Measurements from ENCODE around the gene DOK4.

The DOK4 gene

GRCh38 chr16:57518520-57518919, 32.2 kb upstream of the DOK4 start:
- Histone ChIP-seq H3K9me3 (ENCODE audit: control insufficient read depth in 2 of 2, low read length in 2 of 2) (no peaks in the 10 kb centered on the region), H3K4me1 (ENCODE audit: control insufficient read depth, insufficient read depth, low read length) (no peaks in the 10 kb centered on the region), H3K4me3 (ENCODE audit: low read length in 2 of 2) (no peak overlapping the region), H3K36me3 (ENCODE audit: control insufficient read depth in 2 of 2, insufficient read depth in 2 of 2, low read length in 2 of 2) (peaks cover 11 to 39% of the 10 kb centered on the region in 2 donors), H3K27me3 (ENCODE audit: control insufficient read depth in 1 of 2, insufficient read depth in 2 of 2, low read length in 2 of 2) (no peaks in the 10 kb centered on the region), H3K9ac (ENCODE audit: low read length in 2 of 2) (no peak overlapping the region), H3K27ac (ENCODE audit: low read length) (no peak overlapping the region)

DNA sequence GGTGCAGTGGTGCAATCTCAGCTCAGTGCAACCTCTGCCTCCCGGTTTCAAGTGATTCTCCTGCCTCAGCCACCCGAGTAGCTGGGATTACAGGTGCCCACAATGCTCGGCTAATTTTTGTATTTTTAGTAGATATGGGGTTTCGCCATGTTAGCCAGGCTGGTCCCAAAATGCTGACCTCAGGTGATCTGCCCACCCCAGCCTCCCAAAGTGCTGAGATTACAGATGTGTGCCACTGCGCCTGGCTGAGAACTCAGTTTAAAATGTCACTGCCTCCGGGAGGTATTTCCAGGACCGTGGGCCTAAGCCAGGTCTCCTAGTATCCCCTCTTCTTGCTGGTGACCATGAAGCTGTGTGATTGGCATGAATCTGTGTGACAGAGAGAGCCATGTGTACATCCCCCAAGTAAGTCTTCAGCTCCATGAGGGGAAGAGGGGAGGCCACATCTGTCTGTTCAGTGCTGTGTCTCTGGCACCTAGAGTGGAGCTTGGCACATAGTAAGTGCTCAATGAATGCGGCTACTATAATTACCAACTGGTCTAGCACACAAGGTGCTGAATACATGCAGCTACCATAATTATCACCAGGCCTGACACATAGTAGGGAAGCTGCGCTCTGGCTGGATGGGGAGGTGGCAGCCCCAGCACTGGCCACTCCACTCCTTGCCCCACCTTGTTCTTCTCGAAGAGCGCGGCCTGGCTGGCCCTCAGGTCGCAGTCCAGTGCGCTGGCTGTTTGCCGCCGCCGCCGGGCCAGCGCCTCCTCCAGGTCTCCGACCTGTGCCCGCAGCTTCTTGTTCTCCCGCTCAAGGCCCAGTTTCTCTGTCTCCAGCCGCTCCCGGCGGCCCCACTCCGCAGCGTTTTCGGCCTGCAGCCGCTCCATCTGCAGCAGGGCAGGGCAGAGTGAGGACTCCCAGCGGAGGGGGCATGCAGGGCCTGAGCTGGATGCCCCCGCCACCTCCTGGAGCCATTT, 31.4 kb upstream of the DOK4 start:
- no peaks in the 10 kb centered on the region for H3K9me3 ChIP-seq (ENCODE audit: control insufficient read depth in 2 of 2, low read length in 2 of 2)
- H3K4me3 ChIP-seq (ENCODE audit: low read length in 2 of 2): no peak overlapping the region
- H3K27ac ChIP-seq (ENCODE audit: low read length): no peak overlapping the region
- no peak overlapping the region for H3K9ac ChIP-seq (ENCODE audit: low read length in 2 of 2)
- H3K4me1 ChIP-seq (ENCODE audit: control insufficient read depth, insufficient read depth, low read length): no peaks in the 10 kb centered on the region
- no peaks in the 10 kb centered on the region for H3K27me3 ChIP-seq (ENCODE audit: control insufficient read depth in 1 of 2, insufficient read depth in 2 of 2, low read length in 2 of 2)
- H3K36me3 ChIP-seq (ENCODE audit: control insufficient read depth in 2 of 2, insufficient read depth in 2 of 2, low read length in 2 of 2): peaks cover 12 to 41% of the 10 kb centered on the region in 2 donors

DNA sequence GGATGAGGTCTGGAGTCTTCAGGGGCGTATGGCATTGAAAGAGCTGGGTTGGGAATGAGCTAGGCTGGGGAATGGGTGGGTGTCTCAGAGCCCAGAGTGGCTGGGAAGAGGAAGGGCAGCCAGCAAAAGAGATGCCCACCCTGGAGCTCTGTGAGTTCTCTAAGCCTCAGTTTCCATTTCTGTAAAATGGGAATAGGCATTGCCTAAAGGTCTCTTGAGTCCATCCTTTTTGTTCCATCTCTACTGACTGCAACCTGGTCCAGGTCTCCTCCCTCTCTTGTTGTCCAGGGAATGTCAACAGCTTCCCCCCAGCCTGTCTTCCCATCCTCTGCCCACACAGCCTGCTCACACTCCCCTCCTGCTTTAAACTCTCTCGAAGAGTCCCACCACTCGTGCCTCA, 30.5 kb upstream of the DOK4 start:
- Histone ChIP-seq H3K9ac (ENCODE audit: low read length in 2 of 2) (no peak overlapping the region), H3K36me3 (ENCODE audit: control insufficient read depth in 2 of 2, insufficient read depth in 2 of 2, low read length in 2 of 2) (peaks cover 12 to 41% of the 10 kb centered on the region in 2 donors), H3K4me1 (ENCODE audit: control insufficient read depth, insufficient read depth, low read length) (no peaks in the 10 kb centered on the region), H3K9me3 (ENCODE audit: control insufficient read depth in 2 of 2, low read length in 2 of 2) (no peaks in the 10 kb centered on the region), H3K4me3 (ENCODE audit: low read length in 2 of 2) (no peak overlapping the region), H3K27me3 (ENCODE audit: control insufficient read depth in 1 of 2, insufficient read depth in 2 of 2, low read length in 2 of 2) (no peaks in the 10 kb centered on the region), H3K27ac (ENCODE audit: low read length) (no peak overlapping the region)

- no peaks in the 10 kb centered on the region for H3K9me3 ChIP-seq (ENCODE audit: control insufficient read depth in 2 of 2, low read length in 2 of 2)
- no peaks in the 10 kb centered on the region for H3K4me1 ChIP-seq (ENCODE audit: control insufficient read depth, insufficient read depth, low read length)
- no peak overlapping the region for H3K27ac ChIP-seq (ENCODE audit: low read length)
- no peaks in the 10 kb centered on the region for H3K27me3 ChIP-seq (ENCODE audit: control insufficient read depth in 1 of 2, insufficient read depth in 2 of 2, low read length in 2 of 2)
- H3K36me3 ChIP-seq (ENCODE audit: control insufficient read depth in 2 of 2, insufficient read depth in 2 of 2, low read length in 2 of 2): peaks cover 12 to 41% of the 10 kb centered on the region in 2 donors
- no peak overlapping the region for H3K4me3 ChIP-seq (ENCODE audit: low read length in 2 of 2)
- no peak overlapping the region for H3K9ac ChIP-seq (ENCODE audit: low read length in 2 of 2)
These were observed 30.0 kb upstream of the DOK4 start for GRCh38 chr16:57516176-57516725.

- Histone ChIP-seq H3K4me1 (ENCODE audit: control insufficient read depth, insufficient read depth, low read length) (peaks cover 8% of the 10 kb centered on the region), H3K27ac (ENCODE audit: low read length) (no peak overlapping the region), H3K9ac (ENCODE audit: low read length in 2 of 2) (no peak overlapping the region), H3K27me3 (ENCODE audit: control insufficient read depth in 1 of 2, insufficient read depth in 2 of 2, low read length in 2 of 2) (no peaks in the 10 kb centered on the region), H3K36me3 (ENCODE audit: control insufficient read depth in 2 of 2, insufficient read depth in 2 of 2, low read length in 2 of 2) (peaks cover 12 to 37% of the 10 kb centered on the region in 2 donors), H3K4me3 (ENCODE audit: low read length in 2 of 2) (no peak overlapping the region), H3K9me3 (ENCODE audit: control insufficient read depth in 2 of 2, low read length in 2 of 2) (no peaks in the 10 kb centered on the region)
These were observed 28.7 kb upstream of the DOK4 start for GRCh38 chr16:57514791-57515600.

DNA sequence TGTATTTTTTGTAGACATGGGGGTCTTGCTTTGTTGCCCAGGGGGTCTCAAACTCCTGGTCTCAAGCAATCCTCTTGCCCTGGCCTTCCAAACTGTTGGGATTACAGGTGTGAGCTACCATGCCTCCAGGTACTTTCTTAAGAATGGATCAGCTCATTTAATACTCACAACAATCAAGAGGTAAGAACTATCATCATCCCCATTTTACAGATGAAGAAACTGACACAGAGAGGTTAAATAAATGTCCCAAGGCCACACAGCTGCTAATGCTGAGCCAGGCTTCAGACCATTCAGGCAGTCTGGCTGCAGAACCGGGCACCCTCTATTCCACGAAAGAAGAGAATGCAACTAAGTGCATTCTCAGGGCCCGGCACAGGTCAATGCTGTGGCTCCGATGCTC, 28.1 kb upstream of the DOK4 start:
- no peak overlapping the region for H3K27ac ChIP-seq (ENCODE audit: low read length)
- no peak overlapping the region for H3K9ac ChIP-seq (ENCODE audit: low read length in 2 of 2)

DNA sequence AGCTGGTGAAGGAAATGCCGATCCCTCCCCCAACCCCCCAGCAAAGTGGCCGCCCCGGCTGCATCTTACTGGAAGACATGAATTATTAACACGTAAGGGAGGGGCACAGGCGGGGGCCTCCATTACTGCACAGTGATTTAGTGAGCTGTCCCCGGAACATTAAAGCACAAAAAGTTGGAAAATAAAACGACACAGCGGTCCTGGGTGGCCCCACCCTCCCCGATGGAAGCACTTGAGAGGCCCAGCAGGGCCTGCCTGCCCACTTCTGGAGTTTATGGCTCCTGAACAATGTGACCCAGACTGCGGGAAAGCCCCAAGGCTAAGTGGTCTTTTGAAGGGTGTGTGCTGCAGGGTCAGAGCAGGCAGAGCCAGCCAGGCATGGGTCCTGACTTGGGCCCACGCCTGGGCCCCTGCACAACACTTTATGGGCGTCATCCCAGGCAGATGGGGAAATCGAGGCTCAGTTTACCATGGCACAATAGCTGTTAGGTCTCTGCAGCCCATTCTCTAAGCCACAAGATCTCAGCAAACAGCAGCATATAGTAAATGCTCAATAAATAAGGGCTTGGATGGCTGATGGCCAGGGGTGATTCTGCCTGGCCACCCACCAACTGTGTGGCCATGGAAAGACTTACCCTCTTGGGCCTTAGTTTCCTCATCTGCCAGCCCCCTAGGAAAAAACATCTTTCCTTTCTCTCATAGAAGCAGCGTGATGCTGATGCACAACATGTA, 27.2 kb upstream of the DOK4 start:
- H3K9ac ChIP-seq (ENCODE audit: low read length in 2 of 2): no peak overlapping the region
- H3K9me3 ChIP-seq (ENCODE audit: control insufficient read depth in 2 of 2, low read length in 2 of 2): no peaks in the 10 kb centered on the region
- H3K36me3 ChIP-seq (ENCODE audit: control insufficient read depth in 2 of 2, insufficient read depth in 2 of 2, low read length in 2 of 2): peaks cover 6 to 33% of the 10 kb centered on the region in 2 donors
- no peak overlapping the region for H3K27ac ChIP-seq (ENCODE audit: low read length)
- H3K4me1 ChIP-seq (ENCODE audit: control insufficient read depth, insufficient read depth, low read length): peaks cover 11% of the 10 kb centered on the region
- no peaks in the 10 kb centered on the region for H3K27me3 ChIP-seq (ENCODE audit: control insufficient read depth in 1 of 2, insufficient read depth in 2 of 2, low read length in 2 of 2)
- H3K4me3 ChIP-seq (ENCODE audit: low read length in 2 of 2): no peak overlapping the region

More for the DNA sequence above, 28.1 kb upstream of the DOK4 start:
- no peaks in the 10 kb centered on the region for H3K9me3 ChIP-seq (ENCODE audit: control insufficient read depth in 2 of 2, low read length in 2 of 2)
- peaks cover 12 to 37% of the 10 kb centered on the region in 2 donors for H3K36me3 ChIP-seq (ENCODE audit: control insufficient read depth in 2 of 2, insufficient read depth in 2 of 2, low read length in 2 of 2)
- H3K27me3 ChIP-seq (ENCODE audit: control insufficient read depth in 1 of 2, insufficient read depth in 2 of 2, low read length in 2 of 2): no peaks in the 10 kb centered on the region
- peaks cover 11% of the 10 kb centered on the region for H3K4me1 ChIP-seq (ENCODE audit: control insufficient read depth, insufficient read depth, low read length)
- no peak overlapping the region for H3K4me3 ChIP-seq (ENCODE audit: low read length in 2 of 2)

- H3K4me1 ChIP-seq (ENCODE audit: control insufficient read depth, insufficient read depth, low read length): peaks cover 11% of the 10 kb centered on the region
- H3K9ac ChIP-seq (ENCODE audit: low read length in 2 of 2): no peak overlapping the region
- no peak overlapping the region for H3K4me3 ChIP-seq (ENCODE audit: low read length in 2 of 2)
- H3K9me3 ChIP-seq (ENCODE audit: control insufficient read depth in 2 of 2, low read length in 2 of 2): no peaks in the 10 kb centered on the region
- no peaks in the 10 kb centered on the region for H3K27me3 ChIP-seq (ENCODE audit: control insufficient read depth in 1 of 2, insufficient read depth in 2 of 2, low read length in 2 of 2)
- H3K27ac ChIP-seq (ENCODE audit: low read length): no peak overlapping the region
- H3K36me3 ChIP-seq (ENCODE audit: control insufficient read depth in 2 of 2, insufficient read depth in 2 of 2, low read length in 2 of 2): peaks cover 4 to 23% of the 10 kb centered on the region in 2 donors
These were observed 26.2 kb upstream of the DOK4 start for GRCh38 chr16:57512296-57513001.

GRCh38 chr16:57510016-57510871, 24.0 kb upstream of the DOK4 start:
- no peaks in the 10 kb centered on the region for H3K9me3 ChIP-seq (ENCODE audit: control insufficient read depth in 2 of 2, low read length in 2 of 2)
- H3K4me3 ChIP-seq (ENCODE audit: low read length in 2 of 2): no peak overlapping the region
- H3K27me3 ChIP-seq (ENCODE audit: control insufficient read depth in 1 of 2, insufficient read depth in 2 of 2, low read length in 2 of 2): no peaks in the 10 kb centered on the region
- no peak overlapping the region for H3K9ac ChIP-seq (ENCODE audit: low read length in 2 of 2)
- H3K27ac ChIP-seq (ENCODE audit: low read length): no peak overlapping the region
- H3K36me3 ChIP-seq (ENCODE audit: control insufficient read depth in 2 of 2, insufficient read depth in 2 of 2, low read length in 2 of 2): peaks cover 4 to 9% of the 10 kb centered on the region in 2 donors
- H3K4me1 ChIP-seq (ENCODE audit: control insufficient read depth, insufficient read depth, low read length): peaks cover 11% of the 10 kb centered on the region
